Colonic mucosa (tissue), 4 donors: ENCODE measurements around the gene MRPL46. TPM values are rescaled to one million over a fixed set of nuclear protein-coding genes. Genes with fewer than 3 reads are reported as not detected.
"Not testable (repeated sequence)": the region's sequence is repeated elsewhere in the genome, so short reads cannot be mapped to it uniquely, and the experiment has no call there.

Source experiments
- DNase-seq: peaks from one replicate; pipeline ENCODE4 v3.0.0-alpha.2; 2020
- H3K27ac ChIP-seq: fragments of 200-600 bp; one replicate; pipeline ENCODE4 v1.8.0; 2021
- H3K27me3 ChIP-seq: fragments of 200-600 bp; one replicate; pipeline ENCODE4 v1.8.0; 2021
- H3K36me3 ChIP-seq: fragments of 200-600 bp; one replicate; pipeline ENCODE4 v1.8.0; 2021
- H3K4me1 ChIP-seq: fragments of 200-600 bp; one replicate; pipeline ENCODE4 v1.8.0; 2021; ENCODE audit warnings: mild to moderate bottlenecking
- H3K4me3 ChIP-seq: fragments of 200-600 bp; one replicate; pipeline ENCODE4 v1.8.0; 2021
- H3K9ac ChIP-seq, 2 donors: one replicate each; pipeline ENCODE4 v1.7.0; 2013; ENCODE audit warnings: control low read depth in 2 of 2, low read depth in 2 of 2, low read length in 2 of 2
- H3K9me3 ChIP-seq: fragments of 200-600 bp; one replicate; pipeline ENCODE4 v1.8.0; 2021
- intact Hi-C: fragments of 100-400 bp; cut with DNase I; formaldehyde crosslinking; loops from one replicate; pipeline ENCODE4 v1.14.1; 2022
- total RNA-seq, 2 donors: library from RNA; stranded (reverse); fragmentation: NEBNext Ultra II Directional in 1 of 2; extraction: Animal tissue kit (Norgen Biotek cat#: 25700) in 1 of 2; gene quantifications; one replicate each; pipeline ENCODE4 v1.2.1, GENCODE V29; 2021
- TF ChIP-seq, protein P1 (sequence below): fragments of 200-600 bp; IDR thresholded peaks from one replicate; pipeline ENCODE4 v1.8.0; 2022; ENCODE audit warnings: antibody characterized with exemption, mild to moderate bottlenecking
- donor health status: healthy.
- donor health status: DM: no; HTN: no; CAD: no.
- donor health status: DM: no; HTN: no; CAD: no.

The MRPL46 gene
- total RNA-seq, 2 donors from 2014 or later = 20.6 to 40.6 TPM

GRCh38 chr15:88441076-88441730 is 26.0 kb downstream of the MRPL46 start:
- Histone ChIP-seq H3K4me3 (no peak overlapping the region), H3K9ac (no peak overlapping the region), H3K4me1 (no peaks in the 10 kb centered on the region), H3K27ac (no peak overlapping the region), H3K9me3 (no peaks in the 10 kb centered on the region), H3K27me3 (peaks cover 4% of the 10 kb centered on the region), H3K36me3 (no peaks in the 10 kb centered on the region)
- intact Hi-C loops = no loop called here
- DNase-seq = no peak
- TF ChIP-seq, protein P1, sequence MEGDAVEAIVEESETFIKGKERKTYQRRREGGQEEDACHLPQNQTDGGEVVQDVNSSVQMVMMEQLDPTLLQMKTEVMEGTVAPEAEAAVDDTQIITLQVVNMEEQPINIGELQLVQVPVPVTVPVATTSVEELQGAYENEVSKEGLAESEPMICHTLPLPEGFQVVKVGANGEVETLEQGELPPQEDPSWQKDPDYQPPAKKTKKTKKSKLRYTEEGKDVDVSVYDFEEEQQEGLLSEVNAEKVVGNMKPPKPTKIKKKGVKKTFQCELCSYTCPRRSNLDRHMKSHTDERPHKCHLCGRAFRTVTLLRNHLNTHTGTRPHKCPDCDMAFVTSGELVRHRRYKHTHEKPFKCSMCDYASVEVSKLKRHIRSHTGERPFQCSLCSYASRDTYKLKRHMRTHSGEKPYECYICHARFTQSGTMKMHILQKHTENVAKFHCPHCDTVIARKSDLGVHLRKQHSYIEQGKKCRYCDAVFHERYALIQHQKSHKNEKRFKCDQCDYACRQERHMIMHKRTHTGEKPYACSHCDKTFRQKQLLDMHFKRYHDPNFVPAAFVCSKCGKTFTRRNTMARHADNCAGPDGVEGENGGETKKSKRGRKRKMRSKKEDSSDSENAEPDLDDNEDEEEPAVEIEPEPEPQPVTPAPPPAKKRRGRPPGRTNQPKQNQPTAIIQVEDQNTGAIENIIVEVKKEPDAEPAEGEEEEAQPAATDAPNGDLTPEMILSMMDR = no peak

GRCh38 chr15:88440021-88440420 is 27.2 kb downstream of the MRPL46 start:
- TF ChIP-seq, protein P1 = no peak
- Histone ChIP-seq H3K27me3 (peaks cover 4% of the 10 kb centered on the region), H3K36me3 (no peaks in the 10 kb centered on the region), H3K9me3 (no peaks in the 10 kb centered on the region), H3K4me1 (no peaks in the 10 kb centered on the region), H3K9ac (no peak overlapping the region), H3K4me3 (no peak overlapping the region), H3K27ac (no peak overlapping the region)
- no peak for DNase-seq
- intact Hi-C loops = no loop called here

DNA sequence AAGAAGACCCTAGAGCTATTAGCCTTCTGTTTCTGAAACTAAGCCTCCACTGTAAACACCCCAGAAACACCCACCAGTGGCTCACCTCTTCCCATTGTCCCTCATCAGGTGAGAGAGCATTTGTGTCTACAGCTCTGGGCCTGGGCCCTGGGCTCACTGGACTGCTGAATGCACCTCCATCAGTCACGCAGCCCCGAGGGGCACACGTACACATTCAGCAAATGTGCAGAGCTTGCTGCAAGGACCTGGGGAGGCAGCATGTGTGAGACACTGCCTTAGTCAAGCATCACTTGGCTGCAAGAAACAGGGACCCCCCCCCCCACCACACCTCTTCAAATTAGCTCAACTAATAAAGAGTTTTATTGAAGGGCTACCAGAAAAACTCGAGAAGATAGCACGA is 29.0 kb downstream of the MRPL46 start:
- H3K4me1 ChIP-seq = no peaks in the 10 kb centered on the region
- H3K4me3 ChIP-seq = no peak overlapping the region
- no peak overlapping the region for H3K9ac ChIP-seq
- H3K27ac ChIP-seq = no peak overlapping the region
- H3K27me3 ChIP-seq = peaks cover 4% of the 10 kb centered on the region
- no peaks in the 10 kb centered on the region for H3K36me3 ChIP-seq
- intact Hi-C loops = no loop called here
- TF ChIP-seq, protein P1 = no peak
- no peak for DNase-seq
- H3K9me3 ChIP-seq = no peaks in the 10 kb centered on the region

- not testable (repeated sequence) for DNase-seq
Measured at GRCh38 chr15:88434106-88434505, 33.1 kb downstream of the MRPL46 start.

DNA sequence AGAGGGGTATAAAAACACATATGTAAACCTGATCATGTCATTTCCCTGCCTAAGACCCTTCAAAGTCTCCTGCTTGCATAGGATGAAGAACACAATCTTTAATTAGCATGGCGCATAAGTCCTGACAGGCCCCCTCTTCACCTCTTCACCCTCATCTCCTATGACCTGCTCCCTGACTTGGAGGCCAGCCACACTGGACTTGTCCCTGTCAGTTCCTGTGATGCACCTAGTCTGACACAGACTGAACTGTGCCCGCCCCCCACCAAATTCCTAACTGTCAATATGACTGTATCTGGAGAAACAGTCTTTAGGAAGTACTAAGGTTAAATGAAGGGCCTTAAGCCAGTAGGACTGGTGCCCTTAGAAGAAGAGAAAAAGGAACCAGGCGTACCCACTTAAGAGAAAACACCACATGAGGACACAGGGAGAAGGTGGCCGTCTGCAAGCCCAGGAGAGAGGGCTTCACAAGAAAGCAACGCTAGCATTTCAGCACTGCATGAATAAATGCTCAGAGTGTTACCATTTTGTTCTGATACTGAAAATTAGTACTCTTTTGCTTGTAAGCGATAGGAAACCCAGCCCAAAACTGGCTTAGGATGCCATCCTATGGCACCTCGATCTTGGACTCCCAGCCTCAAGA is 34.0 kb downstream of the MRPL46 start:
- Histone ChIP-seq H3K9me3 (no peaks in the 10 kb centered on the region), H3K27ac (no peak overlapping the region), H3K36me3 (no peaks in the 10 kb centered on the region), H3K4me3 (no peak overlapping the region), H3K4me1 (no peaks in the 10 kb centered on the region), H3K27me3 (no peaks in the 10 kb centered on the region), H3K9ac (no peak overlapping the region)
- intact Hi-C loops = no loop called here
- DNase-seq = no peak
- TF ChIP-seq, protein P1 = no peak

More at GRCh38 chr15:88434106-88434505, 33.1 kb downstream of the MRPL46 start:
- intact Hi-C loops, H3K9ac ChIP-seq, H3K27me3 ChIP-seq, H3K4me1 ChIP-seq, H3K9me3 ChIP-seq, H3K4me3 ChIP-seq, H3K27ac ChIP-seq, H3K36me3 ChIP-seq: not testable (repeated sequence)

- no peak for DNase-seq
- TF ChIP-seq, protein P1 = no peak
- intact Hi-C loops = no loop called here
- Histone ChIP-seq H3K9ac (no peak overlapping the region), H3K9me3 (no peaks in the 10 kb centered on the region), H3K36me3 (no peaks in the 10 kb centered on the region), H3K27ac (no peak overlapping the region), H3K27me3 (no peaks in the 10 kb centered on the region), H3K4me1 (no peaks in the 10 kb centered on the region), H3K4me3 (no peak overlapping the region)
Measured at GRCh38 chr15:88431441-88431840, 35.7 kb downstream of the MRPL46 start.
